T-helper 9 cell (primary cell): ENCODE results near the gene AP1S1.
"Not testable (repeated sequence)": the region's sequence is repeated elsewhere in the genome, so short reads cannot be mapped to it uniquely, and the experiment has no call there.

Experiments
- DNase-seq: peaks from one replicate; pipeline ENCODE4 v3.0.0-alpha.2; 2020
- total RNA-seq, 2 donors: gene quantifications; one replicate each; lab custom pipeline; 2026; lab: John Stamatoyannopoulos, UW

The AP1S1 gene
- 3.6 to 14.7 reads per million in 2 donors for total RNA-seq

- DNase-seq = peak; percentile 87
Observed at GRCh38 chr7:101153969-101154692, at the start of gene AP1S1. Gene AP1S1, plus strand, starts transcription at chr7:101154476. Its CDS starts 39 bp downstream, at chr7:101154515.

GRCh38 chr7:101104799-101105198 lies 49.5 kb upstream of the AP1S1 start:
- no peak for DNase-seq

GRCh38 chr7:101105248-101105647 lies 49.0 kb upstream of the AP1S1 start:
- DNase-seq = not testable (repeated sequence)

GRCh38 chr7:101106386-101106785 lies 47.9 kb upstream of the AP1S1 start:
- DNase-seq = no peak

GRCh38 chr7:101108330-101108857 lies 45.9 kb upstream of the AP1S1 start:
- DNase-seq = no peak

- DNase-seq = no peak
Observed at GRCh38 chr7:101108961-101109360, 45.3 kb upstream of the AP1S1 start.

- no peak for DNase-seq
Observed at GRCh38 chr7:101109368-101109767, 44.9 kb upstream of the AP1S1 start.

GRCh38 chr7:101111261-101111660 lies 43.0 kb upstream of the AP1S1 start:
- no peak for DNase-seq

- DNase-seq = no peak
Observed at GRCh38 chr7:101112233-101112632, 42.0 kb upstream of the AP1S1 start.

GRCh38 chr7:101113140-101113539 lies 41.1 kb upstream of the AP1S1 start:
- DNase-seq = not testable (repeated sequence)

GRCh38 chr7:101113836-101114235 lies 40.4 kb upstream of the AP1S1 start:
- DNase-seq = no peak

GRCh38 chr7:101114492-101114891 lies 39.8 kb upstream of the AP1S1 start:
- no peak for DNase-seq

GRCh38 chr7:101115215-101115614 lies 39.1 kb upstream of the AP1S1 start:
- DNase-seq = no peak

- DNase-seq = no peak
Observed at GRCh38 chr7:101116898-101117297, 37.4 kb upstream of the AP1S1 start.

- no peak for DNase-seq
Observed at GRCh38 chr7:101118856-101119255, 35.4 kb upstream of the AP1S1 start.

GRCh38 chr7:101119876-101120275 lies 34.4 kb upstream of the AP1S1 start:
- DNase-seq = no peak

GRCh38 chr7:101120315-101120714 lies 34.0 kb upstream of the AP1S1 start:
- no peak for DNase-seq

- DNase-seq = not testable (repeated sequence)
Observed at GRCh38 chr7:101121631-101121990, 32.7 kb upstream of the AP1S1 start.

GRCh38 chr7:101121991-101122932 lies 32.0 kb upstream of the AP1S1 start:
- DNase-seq = no peak

- no peak for DNase-seq
Observed at GRCh38 chr7:101122933-101123702, 31.2 kb upstream of the AP1S1 start.

- no peak for DNase-seq
Observed at GRCh38 chr7:101123703-101124068, 30.6 kb upstream of the AP1S1 start.

GRCh38 chr7:101124376-101125056 lies 29.8 kb upstream of the AP1S1 start:
- no peak for DNase-seq
